Activated CD4-positive, alpha-beta T cell treated with anti-CD3 and anti-CD28 coated beads, Interleukin-2, amount 10 ng/mL, durations not matched to agents 7 days and 5 days (primary cell): Measurements from ENCODE around the gene FOXO6. TPM values are rescaled to one million over a fixed set of nuclear protein-coding genes. Genes with fewer than 3 reads are reported as not detected.

Experiments
- CTCF ChIA-PET: fragments of 350-600 bp; sonication (Branson Sonifier 250); formaldehyde crosslinking; loops from one replicate; lab custom pipeline; 2021; ENCODE audit warnings: antibody characterized with exemption; lab: Charles Lee
- POLR2A ChIA-PET: fragments of 350-600 bp; sonication (Branson Sonifier 250); formaldehyde crosslinking; loops from one replicate; lab custom pipeline; 2021; ENCODE audit warnings: antibody characterized with exemption; lab: Charles Lee
- DNase-seq: peaks from one replicate; pipeline ENCODE4 v3.0.0-alpha.2; 2020
- H3K27ac Mint-ChIP-seq: one replicate; pipeline ENCODE4 v1.8.0; 2021; ENCODE audit warnings: mild to moderate bottlenecking, moderate library complexity, mixed read lengths
- H3K27me3 Mint-ChIP-seq: one replicate; pipeline ENCODE4 v1.8.0; 2021; ENCODE audit warnings: mixed read lengths
- H3K36me3 Mint-ChIP-seq: one replicate; pipeline ENCODE4 v1.8.0; 2021; ENCODE audit warnings: low read depth, mixed read lengths
- H3K4me1 Mint-ChIP-seq: one replicate; pipeline ENCODE4 v1.8.0; 2021; ENCODE audit warnings: mixed read lengths
- H3K4me3 Mint-ChIP-seq: one replicate; pipeline ENCODE4 v1.8.0; 2021; ENCODE audit warnings: mild to moderate bottlenecking, moderate library complexity, mixed read lengths
- H3K9me3 Mint-ChIP-seq: one replicate; pipeline ENCODE4 v1.8.0; 2021; ENCODE audit warnings: mixed read lengths
- total RNA-seq, 2 experiments: library from RNA; stranded (reverse); gene quantifications; one replicate each; pipeline ENCODE4 v1.2.3, GENCODE V29; 2021

FOXO6 gene
- total RNA-seq, 2 experiments from 2014 or later: not detected

GRCh38 chr1:41397753-41398330 is 36.6 kb downstream of the FOXO6 start:
- peaks cover 20% of the 10 kb centered on the region for H3K27me3 Mint-ChIP-seq

GRCh38 chr1:41399145-41399795 is 38.0 kb downstream of the FOXO6 start:
- CTCF ChIA-PET: interaction anchor here (0.6 kb wide), 2 partner anchors 81 to 120 kb away, joined by 3 read pairs; no protein-coding TSS in a partner anchor
- no peak overlapping the region for H3K27ac Mint-ChIP-seq
- peaks cover 4% of the 10 kb centered on the region for H3K9me3 Mint-ChIP-seq
- H3K4me1 Mint-ChIP-seq: no peaks in the 10 kb centered on the region
- no peak overlapping the region for H3K4me3 Mint-ChIP-seq
- DNase-seq: no peak
- POLR2A ChIA-PET: no interaction called here
- H3K27me3 Mint-ChIP-seq: peaks cover 28% of the 10 kb centered on the region
- H3K36me3 Mint-ChIP-seq: no peaks in the 10 kb centered on the region

More at GRCh38 chr1:41397753-41398330, 36.6 kb downstream of the FOXO6 start:
- Mint-ChIP-seq H3K27ac (no peak overlapping the region), H3K36me3 (no peaks in the 10 kb centered on the region), H3K4me3 (no peak overlapping the region), H3K4me1 (no peaks in the 10 kb centered on the region), H3K9me3 (peaks cover 4% of the 10 kb centered on the region)
- DNase-seq: no peak
- POLR2A ChIA-PET: no interaction called here
- CTCF ChIA-PET: no interaction called here

GRCh38 chr1:41400225-41400624 is 39.0 kb downstream of the FOXO6 start:
- no peak overlapping the region for H3K4me3 Mint-ChIP-seq
- POLR2A ChIA-PET: no interaction called here

GRCh38 chr1:41401899-41402298 is 40.7 kb downstream of the FOXO6 start:
- no peak overlapping the region for H3K27ac Mint-ChIP-seq
- no peaks in the 10 kb centered on the region for H3K36me3 Mint-ChIP-seq
- ChIA-PET POLR2A (no interaction called here), CTCF (interaction anchor here (1.1 kb wide), 1 partner anchor 43 kb away, joined by 3 read pairs; no protein-coding TSS in a partner anchor)
- peaks cover 16% of the 10 kb centered on the region for H3K27me3 Mint-ChIP-seq
- no peaks in the 10 kb centered on the region for H3K4me1 Mint-ChIP-seq
- H3K4me3 Mint-ChIP-seq: no peak overlapping the region
- DNase-seq: no peak
- peaks cover 4% of the 10 kb centered on the region for H3K9me3 Mint-ChIP-seq

More at GRCh38 chr1:41400225-41400624, 39.0 kb downstream of the FOXO6 start:
- no peak for DNase-seq
- Mint-ChIP-seq H3K27me3 (peaks cover 28% of the 10 kb centered on the region), H3K36me3 (no peaks in the 10 kb centered on the region), H3K4me1 (no peaks in the 10 kb centered on the region), H3K27ac (no peak overlapping the region), H3K9me3 (peaks cover 4% of the 10 kb centered on the region)
- CTCF ChIA-PET: interaction anchor here (0.7 kb wide), 1 partner anchor 18 kb away, joined by 4 read pairs; no protein-coding TSS in a partner anchor

- peak; percentile 45 for DNase-seq
- no peak overlapping the region for H3K4me3 Mint-ChIP-seq
- no peak overlapping the region for H3K27ac Mint-ChIP-seq
- ChIA-PET CTCF (interaction anchor here (1.3 kb wide), 1 partner anchor 22 kb away, joined by 4 read pairs; no protein-coding TSS in a partner anchor), POLR2A (no interaction called here)
- peaks cover 24% of the 10 kb centered on the region for H3K27me3 Mint-ChIP-seq
- no peaks in the 10 kb centered on the region for H3K36me3 Mint-ChIP-seq
- peaks cover 4% of the 10 kb centered on the region for H3K9me3 Mint-ChIP-seq
- H3K4me1 Mint-ChIP-seq: no peaks in the 10 kb centered on the region
Observed at GRCh38 chr1:41404308-41404761, 43.1 kb downstream of the FOXO6 start.

GRCh38 chr1:41407664-41408252 is 46.5 kb downstream of the FOXO6 start:
- Mint-ChIP-seq H3K27me3 (peaks cover 25% of the 10 kb centered on the region), H3K36me3 (no peaks in the 10 kb centered on the region), H3K9me3 (peaks cover 3% of the 10 kb centered on the region), H3K27ac (no peak overlapping the region), H3K4me1 (no peaks in the 10 kb centered on the region), H3K4me3 (no peak overlapping the region)
- ChIA-PET POLR2A (no interaction called here), CTCF (no interaction called here)
- DNase-seq: no peak

GRCh38 chr1:41408691-41409090 is 47.5 kb downstream of the FOXO6 start:
- DNase-seq: no peak
- H3K4me3 Mint-ChIP-seq: no peak overlapping the region
- CTCF ChIA-PET: no interaction called here
- no peaks in the 10 kb centered on the region for H3K4me1 Mint-ChIP-seq
- no peak overlapping the region for H3K27ac Mint-ChIP-seq
- POLR2A ChIA-PET: no interaction called here
- no peaks in the 10 kb centered on the region for H3K36me3 Mint-ChIP-seq
- H3K27me3 Mint-ChIP-seq: peaks cover 19% of the 10 kb centered on the region
- H3K9me3 Mint-ChIP-seq: peaks cover 3% of the 10 kb centered on the region

- POLR2A ChIA-PET: no interaction called here
- no peaks in the 10 kb centered on the region for H3K4me1 Mint-ChIP-seq
Observed at GRCh38 chr1:41409825-41410224, 48.6 kb downstream of the FOXO6 start.

GRCh38 chr1:41410462-41410861 is 49.2 kb downstream of the FOXO6 start:
- no peaks in the 10 kb centered on the region for H3K4me1 Mint-ChIP-seq
- no peak overlapping the region for H3K27ac Mint-ChIP-seq
- peaks cover 17% of the 10 kb centered on the region for H3K27me3 Mint-ChIP-seq
- no peak overlapping the region for H3K4me3 Mint-ChIP-seq
- ChIA-PET POLR2A (no interaction called here), CTCF (no interaction called here)
- no peaks in the 10 kb centered on the region for H3K36me3 Mint-ChIP-seq
- DNase-seq: no peak
- H3K9me3 Mint-ChIP-seq: peaks cover 3% of the 10 kb centered on the region

More at GRCh38 chr1:41409825-41410224, 48.6 kb downstream of the FOXO6 start:
- H3K9me3 Mint-ChIP-seq: peaks cover 3% of the 10 kb centered on the region
- H3K27me3 Mint-ChIP-seq: peaks cover 17% of the 10 kb centered on the region
- CTCF ChIA-PET: interaction anchor here (1.1 kb wide), 1 partner anchor 31 kb away, joined by 3 read pairs; no protein-coding TSS in a partner anchor
- H3K36me3 Mint-ChIP-seq: no peaks in the 10 kb centered on the region
- DNase-seq: no peak
- no peak overlapping the region for H3K4me3 Mint-ChIP-seq
- H3K27ac Mint-ChIP-seq: no peak overlapping the region

GRCh38 chr1:41411229-41411628 is 50.0 kb downstream of the FOXO6 start:
- ChIA-PET POLR2A (no interaction called here), CTCF (no interaction called here)
- H3K9me3 Mint-ChIP-seq: peaks cover 3% of the 10 kb centered on the region
- H3K27me3 Mint-ChIP-seq: peaks cover 17% of the 10 kb centered on the region
- H3K36me3 Mint-ChIP-seq: no peaks in the 10 kb centered on the region
- DNase-seq: no peak
- no peak overlapping the region for H3K27ac Mint-ChIP-seq
- H3K4me3 Mint-ChIP-seq: no peak overlapping the region
- H3K4me1 Mint-ChIP-seq: no peaks in the 10 kb centered on the region

- Mint-ChIP-seq H3K36me3 (no peaks in the 10 kb centered on the region), H3K27me3 (peaks cover 17% of the 10 kb centered on the region), H3K4me3 (no peak overlapping the region), H3K9me3 (peaks cover 3% of the 10 kb centered on the region), H3K4me1 (no peaks in the 10 kb centered on the region), H3K27ac (no peak overlapping the region)
- ChIA-PET POLR2A (no interaction called here), CTCF (no interaction called here)
- no peak for DNase-seq
Observed at GRCh38 chr1:41412748-41413147, 51.5 kb downstream of the FOXO6 start.

- Mint-ChIP-seq H3K4me1 (no peaks in the 10 kb centered on the region), H3K27me3 (peaks cover 12% of the 10 kb centered on the region), H3K36me3 (no peaks in the 10 kb centered on the region), H3K9me3 (peaks cover 3% of the 10 kb centered on the region), H3K4me3 (no peak overlapping the region), H3K27ac (peak overlapping the region; percentile 58)
- CTCF ChIA-PET: no interaction called here
- no peak for DNase-seq
- POLR2A ChIA-PET: no interaction called here
Observed at GRCh38 chr1:41413748-41414281, 52.6 kb downstream of the FOXO6 start.

- POLR2A ChIA-PET: no interaction called here
- Mint-ChIP-seq H3K9me3 (peaks cover 3% of the 10 kb centered on the region), H3K27me3 (peaks cover 9% of the 10 kb centered on the region), H3K4me3 (no peak overlapping the region), H3K36me3 (no peaks in the 10 kb centered on the region), H3K4me1 (no peaks in the 10 kb centered on the region), H3K27ac (no peak overlapping the region)
- DNase-seq: no peak
- CTCF ChIA-PET: no interaction called here
Observed at GRCh38 chr1:41414296-41414695, 53.1 kb downstream of the FOXO6 start.
